ENCODE measurements around the gene TASL.

Gene TASL

GRCh38 chrX:30589146-30589888 is 11.8 kb upstream of the TASL start:
- no peak for ATAC-seq

More at GRCh38 chrX:30589146-30589888, 11.8 kb upstream of the TASL start:
- TF ChIP-seq CSRNP3 (CRISPR knock-in tag; IDR thresholded peaks at IDR 0.05) = no peak
- TF ChIP-seq CREB5 (CRISPR knock-in tag; IDR thresholded peaks at IDR 0.05; ENCODE audit: low read depth) = no peak
- no peak for TF ChIP-seq ZNF8 (CRISPR knock-in tag; IDR thresholded peaks at IDR 0.05)
- TF ChIP-seq ARNTL (CRISPR knock-in tag; IDR thresholded peaks at IDR 0.05; ENCODE audit: borderline replicate concordance, low read depth) = no peak
- no peak for TF ChIP-seq PPARA (CRISPR knock-in tag; IDR thresholded peaks at IDR 0.05; ENCODE audit: borderline replicate concordance)
- TF ChIP-seq ZNF70 (CRISPR knock-in tag; IDR thresholded peaks at IDR 0.05) = no peak
- TF ChIP-seq TSHZ2 (CRISPR knock-in tag; IDR thresholded peaks at IDR 0.05) = no peak
- TF ChIP-seq ZC3H10 (CRISPR knock-in tag; IDR thresholded peaks at IDR 0.05) = no peak
- no peak for TF ChIP-seq GLIS3 (CRISPR knock-in tag; IDR thresholded peaks at IDR 0.05)
- TF ChIP-seq BACH2 (CRISPR knock-in tag; IDR thresholded peaks at IDR 0.05; ENCODE audit: borderline replicate concordance) = no peak
- no peak for TF ChIP-seq ESRRG (CRISPR knock-in tag; IDR thresholded peaks at IDR 0.05)
- TF ChIP-seq CSDC2 (CRISPR knock-in tag; IDR thresholded peaks at IDR 0.05) = no peak
- TF ChIP-seq PATZ1 (CRISPR knock-in tag; IDR thresholded peaks at IDR 0.05; ENCODE audit: borderline replicate concordance) = no peak
- TF ChIP-seq TCF4 (CRISPR knock-in tag; IDR thresholded peaks at IDR 0.05; ENCODE audit: borderline replicate concordance) = no peak
- TF ChIP-seq POU6F1 (CRISPR knock-in tag; IDR thresholded peaks at IDR 0.05; ENCODE audit: borderline replicate concordance, low read depth) = no peak
- TF ChIP-seq OSR1 (CRISPR knock-in tag; IDR thresholded peaks at IDR 0.05) = no peak
- no peak for TF ChIP-seq ISL1 (CRISPR knock-in tag; IDR thresholded peaks at IDR 0.05)
- TF ChIP-seq ZFP30 (CRISPR knock-in tag; IDR thresholded peaks at IDR 0.05) = no peak

Data from SK-N-SH treated with all-trans-retinoic acid at 6 μM for 48 hours (cell line).